IMR-90 (cell line): Measurements from ENCODE around the gene KYAT1. TPM values are rescaled to one million over a fixed set of nuclear protein-coding genes. Genes with fewer than 3 reads are reported as not detected.

ENCODE experiments used
- polyA plus RNA-seq, 3 experiments: library from polyadenylated mRNA; depleted of rRNA; stranded (reverse); fragments of >200 nt; gene quantifications; 2 replicates each; pipeline ENCODE4 v1.2.3, GENCODE V29; 2012; ENCODE audit warnings: low replicate concordance in 1 of 3
- total RNA-seq: library from RNA; depleted of rRNA; stranded (reverse); fragments of >200 nt; gene quantifications from 2 replicates; pipeline ENCODE4 v1.2.3, GENCODE V29; 2012; rRNA removed

KYAT1 gene
- total and polyA plus RNA-seq, 2 of the 4 experiments (the other 2 are of a cell fraction): 6.8 to 9.5 TPM

Other genes starting within 250 kb of the KYAT1 start
- gene DYNC2I2, start 225.1 kb downstream of the KYAT1 start, total RNA-seq: 36.1 and 37.1 TPM in 2 replicates
- 33.7 and 42.9 TPM in 2 replicates for gene DYNC2I2, start 225.1 kb downstream of the KYAT1 start, polyA plus RNA-seq (2012; rRNA removed)
- gene SET, start 192.7 kb downstream of the KYAT1 start, total RNA-seq: 182 and 587 TPM in 2 replicates
- gene SET, start 192.7 kb downstream of the KYAT1 start, polyA plus RNA-seq (2012; rRNA removed): 80.2 and 104 TPM in 2 replicates
- 1.6 and 1.7 TPM in 2 replicates for gene PKN3, start 179.4 kb downstream of the KYAT1 start, total RNA-seq
- 3.8 and 5.7 TPM in 2 replicates for gene PKN3, start 179.4 kb downstream of the KYAT1 start, polyA plus RNA-seq (2012; rRNA removed)
- gene ZDHHC12, start 157.8 kb downstream of the KYAT1 start, total RNA-seq: 13.9 and 16.7 TPM in 2 replicates
- 60.7 and 75.1 TPM in 2 replicates for gene ZDHHC12, start 157.8 kb downstream of the KYAT1 start, polyA plus RNA-seq (2012; rRNA removed)
- 7.5 and 7.7 TPM in 2 replicates for gene ZER1, start 110.0 kb downstream of the KYAT1 start, total RNA-seq
- 34.9 and 45.1 TPM in 2 replicates for gene ZER1, start 110.0 kb downstream of the KYAT1 start, polyA plus RNA-seq (2012; rRNA removed)
- gene TBC1D13, start 94.7 kb downstream of the KYAT1 start, total RNA-seq: 7.2 and 9.1 TPM in 2 replicates
- 25.0 and 26.4 TPM in 2 replicates for gene TBC1D13, start 94.7 kb downstream of the KYAT1 start, polyA plus RNA-seq (2012; rRNA removed)
- gene ENDOG, start 63.5 kb downstream of the KYAT1 start, total RNA-seq: 9.9 and 11.7 TPM in 2 replicates
- gene ENDOG, start 63.5 kb downstream of the KYAT1 start, polyA plus RNA-seq (2012; rRNA removed): 16.2 and 27.2 TPM in 2 replicates
- gene SPOUT1, start 52.2 kb downstream of the KYAT1 start, total RNA-seq: 15.8 and 17.9 TPM in 2 replicates
- 27.8 and 30.2 TPM in 2 replicates for gene SPOUT1, start 52.2 kb downstream of the KYAT1 start, polyA plus RNA-seq (2012; rRNA removed)
- 42.8 and 45.8 TPM in 2 replicates for gene LRRC8A, start 183 bp upstream of the KYAT1 start, total RNA-seq
- 60.9 and 71.7 TPM in 2 replicates for gene LRRC8A, start 183 bp upstream of the KYAT1 start, polyA plus RNA-seq (2012; rRNA removed)
- gene PHYHD1, start 39.0 kb upstream of the KYAT1 start, total RNA-seq: 2.2 and 3.3 TPM in 2 replicates
- gene PHYHD1, start 39.0 kb upstream of the KYAT1 start, polyA plus RNA-seq (2012; rRNA removed): 8.4 and 10.0 TPM in 2 replicates
- gene DOLK, start 65.7 kb upstream of the KYAT1 start, total RNA-seq: 26.4 and 30.8 TPM in 2 replicates
- gene DOLK, start 65.7 kb upstream of the KYAT1 start, polyA plus RNA-seq (2012; rRNA removed): 23.2 and 25.4 TPM in 2 replicates
- 52.5 and 59.1 TPM in 2 replicates for gene NUP188, start 65.7 kb upstream of the KYAT1 start, total RNA-seq
- gene NUP188, start 65.7 kb upstream of the KYAT1 start, polyA plus RNA-seq (2012; rRNA removed): 53.0 and 57.0 TPM in 2 replicates
- gene SH3GLB2, start 146.4 kb upstream of the KYAT1 start, total RNA-seq: 26.4 and 36.4 TPM in 2 replicates
- 68.4 and 72.1 TPM in 2 replicates for gene SH3GLB2, start 146.4 kb upstream of the KYAT1 start, polyA plus RNA-seq (2012; rRNA removed)
- gene MIGA2, start 154.7 kb upstream of the KYAT1 start, total RNA-seq: 9.7 and 12.5 TPM in 2 replicates
- 25.3 and 25.9 TPM in 2 replicates for gene MIGA2, start 154.7 kb upstream of the KYAT1 start, polyA plus RNA-seq (2012; rRNA removed)
- 6.7 and 7.0 TPM in 2 replicates for gene DOLPP1, start 199.2 kb upstream of the KYAT1 start, total RNA-seq
- 16.5 and 17.1 TPM in 2 replicates for gene DOLPP1, start 199.2 kb upstream of the KYAT1 start, polyA plus RNA-seq (2012; rRNA removed)
- 18.8 and 19.7 TPM in 2 replicates for gene CRAT, start 228.8 kb upstream of the KYAT1 start, total RNA-seq
- gene CRAT, start 228.8 kb upstream of the KYAT1 start, polyA plus RNA-seq (2012; rRNA removed): 41.6 and 44.2 TPM in 2 replicates
- 93.6 and 124 TPM in 2 replicates for gene PTPA, start 229.5 kb upstream of the KYAT1 start, total RNA-seq
- gene PTPA, start 229.5 kb upstream of the KYAT1 start, polyA plus RNA-seq (2012; rRNA removed): 141 and 149 TPM in 2 replicates